ENCODE results near the gene TMEM208.

The TMEM208 gene

DNA sequence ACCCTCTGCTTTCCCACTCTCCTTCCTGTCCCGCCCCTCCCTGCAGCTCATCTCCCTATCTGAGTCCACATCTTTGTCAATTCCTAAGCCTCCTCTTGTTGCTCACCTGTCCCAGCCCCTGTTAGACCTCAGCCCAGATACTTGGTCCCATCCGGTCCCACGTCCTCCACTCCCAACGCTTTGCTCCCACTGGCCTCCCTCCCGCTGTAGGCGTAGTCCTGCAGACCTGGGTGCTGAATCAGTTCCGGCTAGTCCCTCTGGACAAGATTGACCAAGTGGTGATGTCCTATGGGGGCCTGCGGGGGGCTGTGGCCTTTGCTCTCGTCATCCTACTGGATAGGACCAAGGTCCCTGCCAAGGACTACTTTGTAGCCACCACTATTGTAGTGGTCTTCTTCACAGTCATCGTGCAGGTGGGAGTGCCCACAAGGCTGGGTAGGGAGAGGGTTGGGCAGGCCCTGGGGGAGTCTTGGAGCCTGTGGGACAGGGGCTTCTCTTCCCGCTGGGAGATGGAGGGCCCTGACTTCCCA lies 29.8 kb downstream of the TMEM208 start:
- Histone ChIP-seq H3K9ac (ENCODE audit: low read length) (no peak overlapping the region), H3K27me3 (ENCODE audit: control insufficient read depth, insufficient read depth, low read length) (peaks cover 3% of the 10 kb centered on the region), H3K36me3 (ENCODE audit: control insufficient read depth, insufficient read depth, low read length) (no peaks in the 10 kb centered on the region), H3K4me3 (ENCODE audit: low read length) (no peak overlapping the region), H3K27ac (ENCODE audit: low read depth, low read length) (no peak overlapping the region), H3K4me1 (ENCODE audit: control insufficient read depth, insufficient read depth, low read length) (no peaks in the 10 kb centered on the region)

DNA sequence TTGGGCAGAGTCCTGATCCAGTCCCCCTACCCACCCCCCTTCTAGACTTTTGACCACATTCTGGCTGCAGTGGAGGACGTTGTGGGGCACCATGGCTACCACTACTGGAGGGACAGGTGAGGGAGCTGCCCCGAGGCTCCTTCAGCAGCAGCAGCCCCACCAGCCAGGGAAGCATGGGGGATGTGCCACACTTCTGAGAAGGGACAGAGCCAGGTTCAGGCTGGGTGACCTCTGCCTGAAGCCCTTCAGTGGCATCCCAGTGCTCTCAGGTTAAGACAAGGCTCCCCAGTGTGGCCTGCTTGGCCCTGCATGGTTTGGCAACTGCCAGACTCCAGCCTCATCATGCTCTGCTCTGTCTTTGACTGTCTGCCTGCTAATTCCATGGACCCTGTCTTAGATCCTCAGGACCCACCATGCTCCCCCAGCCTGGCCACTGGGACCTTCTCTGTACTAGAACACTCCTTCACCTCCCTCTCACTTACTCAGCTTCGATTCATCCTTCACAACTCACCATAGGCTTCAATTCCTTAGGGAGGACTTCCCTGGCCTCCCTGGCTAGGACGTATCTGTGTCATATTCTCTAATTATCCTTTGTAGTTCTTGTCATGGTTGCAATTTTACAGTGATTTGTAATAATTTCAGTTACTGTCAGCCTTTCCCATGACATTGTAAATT lies 30.7 kb downstream of the TMEM208 start:
- H3K9ac ChIP-seq (ENCODE audit: low read length): no peak overlapping the region
- no peak overlapping the region for H3K4me3 ChIP-seq (ENCODE audit: low read length)
- no peaks in the 10 kb centered on the region for H3K4me1 ChIP-seq (ENCODE audit: control insufficient read depth, insufficient read depth, low read length)
- H3K27ac ChIP-seq (ENCODE audit: low read depth, low read length): no peak overlapping the region
- H3K36me3 ChIP-seq (ENCODE audit: control insufficient read depth, insufficient read depth, low read length): no peaks in the 10 kb centered on the region
- H3K27me3 ChIP-seq (ENCODE audit: control insufficient read depth, insufficient read depth, low read length): peaks cover 2% of the 10 kb centered on the region

DNA sequence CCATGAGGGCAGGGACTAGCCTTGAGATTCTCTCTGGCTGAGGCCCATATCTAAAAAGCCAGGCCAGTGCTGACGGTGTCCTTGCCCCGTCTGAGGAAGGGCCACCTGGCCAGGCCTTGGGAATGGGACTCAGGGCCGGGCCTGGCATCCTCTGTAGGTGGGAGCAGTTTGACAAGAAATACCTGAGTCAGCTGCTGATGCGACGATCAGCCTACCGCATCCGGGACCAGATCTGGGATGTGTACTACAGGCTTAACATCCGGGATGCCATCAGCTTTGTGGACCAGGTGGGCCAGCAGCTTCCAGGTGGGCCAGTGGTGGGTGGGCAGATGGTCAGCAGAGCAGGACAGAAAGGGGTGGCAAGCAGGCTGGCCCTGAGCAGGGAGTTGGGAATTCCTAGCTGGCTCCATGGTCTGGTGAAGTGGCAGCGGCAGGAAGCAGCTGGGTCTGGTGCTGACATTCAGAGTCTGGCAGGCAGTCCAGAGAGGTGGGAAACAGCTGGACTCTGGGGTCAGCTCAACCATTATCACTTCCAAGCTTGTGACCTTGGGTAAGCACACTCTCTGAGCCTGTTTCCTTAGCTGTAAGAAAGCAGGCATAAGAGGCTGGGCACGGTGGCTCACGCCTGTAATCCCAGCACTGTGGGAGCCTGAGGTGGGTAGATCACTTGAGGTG lies 31.4 kb downstream of the TMEM208 start:
- Histone ChIP-seq H3K9ac (ENCODE audit: low read length) (no peak overlapping the region), H3K4me1 (ENCODE audit: control insufficient read depth, insufficient read depth, low read length) (no peaks in the 10 kb centered on the region), H3K27me3 (ENCODE audit: control insufficient read depth, insufficient read depth, low read length) (no peaks in the 10 kb centered on the region), H3K36me3 (ENCODE audit: control insufficient read depth, insufficient read depth, low read length) (no peaks in the 10 kb centered on the region), H3K27ac (ENCODE audit: low read depth, low read length) (no peak overlapping the region), H3K4me3 (ENCODE audit: low read length) (no peak overlapping the region)

DNA sequence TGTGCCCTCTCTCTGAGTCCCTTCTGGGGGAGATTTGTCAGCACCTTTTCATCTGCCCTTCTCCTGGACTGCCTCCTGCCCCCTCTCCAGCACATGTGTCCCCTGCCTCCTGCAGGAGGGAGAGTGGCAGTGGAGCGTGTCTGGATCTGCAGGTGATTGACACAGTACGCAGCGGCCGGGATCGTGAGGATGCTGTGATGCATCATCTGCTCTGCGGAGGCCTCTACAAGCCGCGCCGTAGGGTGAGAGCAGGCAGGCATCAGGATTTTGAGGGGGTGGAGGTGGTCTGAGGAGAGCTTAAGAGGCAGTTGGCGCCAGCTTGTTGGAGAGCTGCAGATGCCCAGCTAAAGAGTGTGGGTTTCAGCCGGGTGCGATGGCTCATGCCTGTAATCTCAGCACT lies 32.8 kb downstream of the TMEM208 start:
- Histone ChIP-seq H3K9ac (ENCODE audit: low read length) (no peak overlapping the region), H3K27me3 (ENCODE audit: control insufficient read depth, insufficient read depth, low read length) (no peaks in the 10 kb centered on the region), H3K27ac (ENCODE audit: low read depth, low read length) (no peak overlapping the region), H3K4me1 (ENCODE audit: control insufficient read depth, insufficient read depth, low read length) (no peaks in the 10 kb centered on the region), H3K4me3 (ENCODE audit: low read length) (no peak overlapping the region), H3K36me3 (ENCODE audit: control insufficient read depth, insufficient read depth, low read length) (no peaks in the 10 kb centered on the region)

DNA sequence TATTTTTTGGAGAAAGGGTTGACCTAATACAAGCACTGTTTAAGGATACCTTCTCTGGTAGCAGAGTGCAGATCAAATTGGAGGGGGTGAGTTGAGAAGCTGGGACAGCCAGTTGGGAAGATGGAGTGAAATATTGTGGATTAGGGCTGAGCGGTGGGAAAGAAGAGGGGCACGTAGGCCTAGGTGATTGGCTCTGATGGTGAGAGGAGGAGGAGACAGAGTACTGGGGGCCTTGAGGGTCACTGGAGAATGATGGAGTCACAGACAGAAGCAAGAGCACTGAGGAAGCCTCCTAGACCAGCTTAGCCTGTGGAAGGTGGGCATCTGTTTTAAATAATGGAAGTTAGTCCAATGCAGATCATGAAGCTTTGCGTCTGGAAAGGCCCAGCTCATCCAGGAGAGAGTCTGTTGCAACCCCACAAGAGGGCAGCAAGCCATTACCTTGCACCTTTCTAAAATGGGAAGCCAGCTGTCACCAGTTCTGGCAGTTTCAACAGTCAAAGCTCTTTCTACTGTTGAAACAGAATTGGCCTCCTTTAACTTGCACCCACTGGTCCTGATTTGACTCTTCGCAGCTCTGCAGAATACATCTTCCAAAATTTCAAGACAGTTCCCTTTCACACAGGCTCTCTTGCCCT lies 33.6 kb downstream of the TMEM208 start:
- H3K27ac ChIP-seq (ENCODE audit: low read depth, low read length): no peak overlapping the region
- no peaks in the 10 kb centered on the region for H3K27me3 ChIP-seq (ENCODE audit: control insufficient read depth, insufficient read depth, low read length)
- no peaks in the 10 kb centered on the region for H3K4me1 ChIP-seq (ENCODE audit: control insufficient read depth, insufficient read depth, low read length)
- no peaks in the 10 kb centered on the region for H3K36me3 ChIP-seq (ENCODE audit: control insufficient read depth, insufficient read depth, low read length)
- H3K4me3 ChIP-seq (ENCODE audit: low read length): no peak overlapping the region
- H3K9ac ChIP-seq (ENCODE audit: low read length): no peak overlapping the region

DNA sequence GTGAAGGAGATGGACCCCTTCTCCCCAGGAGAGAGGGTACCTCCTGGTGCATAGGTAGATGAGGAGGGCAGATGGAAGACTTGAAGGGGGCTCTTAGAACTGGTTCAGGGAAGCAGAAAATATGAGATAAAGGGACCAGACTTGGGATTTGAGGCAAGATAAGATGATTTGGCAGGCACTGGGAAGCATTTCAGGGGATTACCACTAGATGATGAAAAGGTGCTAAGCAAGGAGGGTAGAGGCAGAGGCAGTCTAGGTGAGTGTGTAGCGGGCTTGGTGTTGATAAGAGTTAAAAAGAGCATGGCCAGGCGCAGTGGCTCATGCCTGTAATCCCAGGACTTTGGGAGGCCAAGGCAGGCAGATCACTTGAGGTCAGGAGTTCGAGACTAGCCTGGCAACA lies 36.3 kb downstream of the TMEM208 start:
- no peak overlapping the region for H3K9ac ChIP-seq (ENCODE audit: low read length)
- H3K27ac ChIP-seq (ENCODE audit: low read depth, low read length): no peak overlapping the region
- H3K4me1 ChIP-seq (ENCODE audit: control insufficient read depth, insufficient read depth, low read length): no peaks in the 10 kb centered on the region
- H3K27me3 ChIP-seq (ENCODE audit: control insufficient read depth, insufficient read depth, low read length): no peaks in the 10 kb centered on the region
- H3K4me3 ChIP-seq (ENCODE audit: low read length): no peak overlapping the region
- H3K36me3 ChIP-seq (ENCODE audit: control insufficient read depth, insufficient read depth, low read length): no peaks in the 10 kb centered on the region

DNA sequence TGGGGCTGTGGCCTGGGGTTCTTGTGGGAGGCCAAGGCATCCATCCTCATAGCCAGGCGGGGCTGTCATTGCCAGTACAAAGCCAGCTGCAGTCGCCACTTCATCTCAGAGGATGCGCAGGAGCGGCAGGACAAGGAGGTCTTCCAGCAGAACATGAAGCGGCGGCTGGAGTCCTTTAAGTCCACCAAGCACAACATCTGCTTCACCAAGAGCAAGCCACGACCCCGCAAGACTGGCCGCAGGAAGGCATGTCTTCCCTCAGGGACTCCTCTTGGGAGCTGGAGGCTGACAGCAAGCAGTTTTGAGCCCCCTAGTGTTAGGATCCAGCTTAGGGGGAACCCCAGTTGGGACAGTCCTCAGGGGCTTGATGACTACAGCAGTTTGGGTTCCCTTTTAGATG lies 37.3 kb downstream of the TMEM208 start:
- H3K27me3 ChIP-seq (ENCODE audit: control insufficient read depth, insufficient read depth, low read length): no peaks in the 10 kb centered on the region
- no peak overlapping the region for H3K4me3 ChIP-seq (ENCODE audit: low read length)
- H3K4me1 ChIP-seq (ENCODE audit: control insufficient read depth, insufficient read depth, low read length): no peaks in the 10 kb centered on the region
- H3K9ac ChIP-seq (ENCODE audit: low read length): no peak overlapping the region
- H3K36me3 ChIP-seq (ENCODE audit: control insufficient read depth, insufficient read depth, low read length): no peaks in the 10 kb centered on the region
- H3K27ac ChIP-seq (ENCODE audit: low read depth, low read length): no peak overlapping the region

DNA sequence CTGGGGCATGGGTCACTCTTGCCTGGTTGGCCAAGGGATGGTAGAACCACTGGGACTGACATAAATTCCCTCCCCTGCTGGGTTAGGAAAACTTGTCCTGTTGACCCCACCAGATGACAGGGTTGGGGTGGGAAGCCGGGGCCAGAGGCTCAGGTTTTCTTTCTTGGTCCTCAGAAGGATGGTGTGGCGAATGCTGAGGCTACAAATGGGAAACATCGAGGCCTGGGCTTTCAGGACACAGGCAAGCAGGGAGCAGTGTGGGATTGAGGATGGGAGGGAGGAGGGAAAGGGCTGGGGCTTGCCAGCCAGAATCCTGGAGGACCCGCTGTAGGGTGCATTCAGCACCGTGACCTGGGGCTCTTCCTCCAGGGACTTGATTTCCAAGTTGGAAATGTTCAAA lies 37.9 kb downstream of the TMEM208 start:
- Histone ChIP-seq H3K27me3 (ENCODE audit: control insufficient read depth, insufficient read depth, low read length) (no peaks in the 10 kb centered on the region), H3K4me1 (ENCODE audit: control insufficient read depth, insufficient read depth, low read length) (no peaks in the 10 kb centered on the region), H3K4me3 (ENCODE audit: low read length) (no peak overlapping the region)

DNA sequence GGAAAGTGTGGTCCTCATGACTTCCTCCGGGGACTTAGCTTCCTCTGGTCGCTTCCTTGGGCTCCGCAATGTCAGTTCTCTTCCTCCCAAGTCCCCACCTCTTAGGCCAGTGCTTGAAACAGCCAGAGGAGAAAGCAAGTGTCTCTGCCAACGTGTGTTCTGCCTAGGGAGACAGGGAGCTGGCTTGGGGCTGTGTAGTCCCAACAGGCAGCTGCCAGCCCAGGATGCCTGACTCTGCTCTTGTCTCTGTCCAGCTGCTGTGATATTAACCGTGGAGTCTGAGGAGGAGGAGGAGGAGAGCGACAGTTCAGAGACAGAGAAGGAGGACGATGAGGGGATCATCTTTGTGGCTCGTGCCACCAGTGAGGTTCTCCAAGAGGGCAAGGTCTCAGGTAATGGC lies 38.9 kb downstream of the TMEM208 start:
- H3K4me3 ChIP-seq (ENCODE audit: low read length): no peak overlapping the region
- no peaks in the 10 kb centered on the region for H3K36me3 ChIP-seq (ENCODE audit: control insufficient read depth, insufficient read depth, low read length)
- no peak overlapping the region for H3K9ac ChIP-seq (ENCODE audit: low read length)
- no peaks in the 10 kb centered on the region for H3K4me1 ChIP-seq (ENCODE audit: control insufficient read depth, insufficient read depth, low read length)
- H3K27me3 ChIP-seq (ENCODE audit: control insufficient read depth, insufficient read depth, low read length): no peaks in the 10 kb centered on the region
- H3K27ac ChIP-seq (ENCODE audit: low read depth, low read length): no peak overlapping the region

More for the DNA sequence above, 37.9 kb downstream of the TMEM208 start:
- Histone ChIP-seq H3K27ac (ENCODE audit: low read depth, low read length) (no peak overlapping the region), H3K36me3 (ENCODE audit: control insufficient read depth, insufficient read depth, low read length) (no peaks in the 10 kb centered on the region), H3K9ac (ENCODE audit: low read length) (no peak overlapping the region)

DNA sequence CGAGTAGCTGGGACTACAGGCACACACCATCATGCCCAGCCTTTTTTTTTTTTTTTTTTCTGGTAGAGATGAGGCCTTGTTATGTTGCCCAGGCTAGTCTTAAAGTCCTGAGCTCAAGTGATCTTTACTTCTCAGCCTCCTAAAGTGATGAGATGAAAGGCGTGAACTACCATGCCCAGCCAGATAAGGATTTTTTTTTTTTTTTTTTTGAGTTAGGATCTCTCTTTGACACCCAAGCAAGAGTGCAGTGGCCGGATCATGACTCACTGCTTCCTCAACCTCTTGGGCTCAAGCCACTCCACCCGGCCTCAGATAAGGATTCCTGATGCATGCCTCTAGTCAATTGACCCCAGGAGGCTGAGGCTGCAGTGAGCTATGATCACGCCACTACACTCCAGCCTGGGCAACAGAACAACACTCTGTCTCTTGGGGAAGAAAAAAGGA lies 41.2 kb downstream of the TMEM208 start:
- Histone ChIP-seq H3K4me1 (ENCODE audit: control insufficient read depth, insufficient read depth, low read length) (no peaks in the 10 kb centered on the region), H3K9ac (ENCODE audit: low read length) (no peak overlapping the region), H3K27ac (ENCODE audit: low read depth, low read length) (no peak overlapping the region)

DNA sequence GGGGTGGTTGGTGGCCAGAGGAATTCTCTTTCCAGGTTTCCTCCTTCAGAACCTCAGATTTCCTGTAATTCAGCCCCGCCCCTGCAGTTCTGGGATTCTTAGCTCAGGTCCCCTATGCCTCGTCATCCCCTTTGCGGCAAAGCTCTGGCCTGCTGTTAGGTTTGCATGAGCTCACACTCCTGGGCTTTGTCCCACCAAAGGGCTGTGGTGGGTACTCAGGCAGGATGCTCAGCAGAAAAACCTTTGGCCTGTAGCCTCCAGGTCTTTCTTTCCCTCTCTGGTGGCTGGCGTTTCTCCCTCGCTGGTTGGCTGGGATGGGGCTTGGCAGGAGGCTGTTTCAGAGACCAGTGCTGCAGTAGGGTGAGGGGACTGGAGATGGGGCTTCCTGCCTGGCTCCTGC lies 42.8 kb downstream of the TMEM208 start:
- no peaks in the 10 kb centered on the region for H3K4me1 ChIP-seq (ENCODE audit: control insufficient read depth, insufficient read depth, low read length)
- no peak overlapping the region for H3K4me3 ChIP-seq (ENCODE audit: low read length)
- H3K27ac ChIP-seq (ENCODE audit: low read depth, low read length): no peak overlapping the region
- no peaks in the 10 kb centered on the region for H3K36me3 ChIP-seq (ENCODE audit: control insufficient read depth, insufficient read depth, low read length)
- H3K9ac ChIP-seq (ENCODE audit: low read length): no peak overlapping the region
- no peaks in the 10 kb centered on the region for H3K27me3 ChIP-seq (ENCODE audit: control insufficient read depth, insufficient read depth, low read length)

More for the DNA sequence above, 41.2 kb downstream of the TMEM208 start:
- H3K4me3 ChIP-seq (ENCODE audit: low read length): no peak overlapping the region
- no peaks in the 10 kb centered on the region for H3K27me3 ChIP-seq (ENCODE audit: control insufficient read depth, insufficient read depth, low read length)
- H3K36me3 ChIP-seq (ENCODE audit: control insufficient read depth, insufficient read depth, low read length): no peaks in the 10 kb centered on the region

DNA sequence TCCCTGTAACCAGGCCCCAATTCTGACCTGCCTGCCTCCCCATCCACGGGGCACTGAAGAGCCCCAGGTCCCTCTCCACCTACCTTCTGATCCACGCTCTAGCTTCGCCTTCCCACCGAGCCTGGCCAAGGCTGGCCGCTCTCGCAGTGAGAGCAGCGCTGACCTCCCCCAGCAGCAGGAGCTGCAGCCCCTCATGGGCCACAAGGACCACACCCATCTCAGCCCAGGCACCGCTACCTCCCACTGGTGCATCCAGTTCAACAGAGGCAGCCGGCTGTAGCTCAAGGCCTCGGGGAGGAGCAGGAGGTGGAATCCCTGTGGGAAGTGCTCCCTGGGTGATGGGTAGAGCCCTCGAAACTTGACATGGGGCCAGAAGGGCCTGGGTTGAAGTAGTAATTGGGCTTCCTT lies 44.0 kb downstream of the TMEM208 start:
- Histone ChIP-seq H3K27me3 (ENCODE audit: control insufficient read depth, insufficient read depth, low read length) (no peaks in the 10 kb centered on the region), H3K9ac (ENCODE audit: low read length) (no peak overlapping the region), H3K4me1 (ENCODE audit: control insufficient read depth, insufficient read depth, low read length) (no peaks in the 10 kb centered on the region), H3K36me3 (ENCODE audit: control insufficient read depth, insufficient read depth, low read length) (no peaks in the 10 kb centered on the region), H3K4me3 (ENCODE audit: low read length) (no peak overlapping the region), H3K27ac (ENCODE audit: low read depth, low read length) (no peak overlapping the region)

All from rectal smooth muscle tissue (tissue), 1 donor.